Measurements from ENCODE around the gene ARHGAP15. TPM values are rescaled to one million over a fixed set of nuclear protein-coding genes. Genes with fewer than 3 reads are reported as not detected.

The ARHGAP15 gene
- total and polyA plus RNA-seq, 2 donors from 2014 or later = 5.7 to 23.1 TPM

DNA sequence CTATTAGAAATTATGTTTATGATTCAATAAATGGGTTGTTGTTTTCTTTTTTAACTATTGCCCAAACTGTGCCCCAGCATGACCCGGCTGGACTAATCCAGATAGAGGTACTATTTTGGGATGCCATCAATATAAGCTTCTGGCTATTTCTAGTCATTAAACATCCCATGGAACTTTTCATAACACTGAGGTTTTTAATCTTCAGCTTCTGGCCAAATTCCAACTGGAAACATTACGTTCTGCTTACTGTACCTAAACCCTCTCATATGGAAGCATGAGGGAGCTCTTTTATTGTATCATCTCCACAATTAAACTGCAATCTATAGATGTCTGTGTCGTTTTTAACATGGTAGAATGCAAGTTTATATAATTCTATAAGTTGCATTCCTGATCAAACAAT lies 674.7 kb downstream of the ARHGAP15 start:
- intact Hi-C loops (cut with DNase I) = no loop called here
- H3K27ac ChIP-seq (ENCODE audit: low read depth in 2 of 2, low read length in 2 of 2) = no peak overlapping the region
- no peaks in the 10 kb centered on the region for H3K27me3 ChIP-seq (ENCODE audit: control insufficient read depth, insufficient read depth, low read length)
- no peak overlapping the region for H3K4me3 ChIP-seq (ENCODE audit: low read length in 3 of 3)
- FAIRE-seq (no peak), DNase-seq (no peak)
- TF ChIP-seq, protein P1, sequence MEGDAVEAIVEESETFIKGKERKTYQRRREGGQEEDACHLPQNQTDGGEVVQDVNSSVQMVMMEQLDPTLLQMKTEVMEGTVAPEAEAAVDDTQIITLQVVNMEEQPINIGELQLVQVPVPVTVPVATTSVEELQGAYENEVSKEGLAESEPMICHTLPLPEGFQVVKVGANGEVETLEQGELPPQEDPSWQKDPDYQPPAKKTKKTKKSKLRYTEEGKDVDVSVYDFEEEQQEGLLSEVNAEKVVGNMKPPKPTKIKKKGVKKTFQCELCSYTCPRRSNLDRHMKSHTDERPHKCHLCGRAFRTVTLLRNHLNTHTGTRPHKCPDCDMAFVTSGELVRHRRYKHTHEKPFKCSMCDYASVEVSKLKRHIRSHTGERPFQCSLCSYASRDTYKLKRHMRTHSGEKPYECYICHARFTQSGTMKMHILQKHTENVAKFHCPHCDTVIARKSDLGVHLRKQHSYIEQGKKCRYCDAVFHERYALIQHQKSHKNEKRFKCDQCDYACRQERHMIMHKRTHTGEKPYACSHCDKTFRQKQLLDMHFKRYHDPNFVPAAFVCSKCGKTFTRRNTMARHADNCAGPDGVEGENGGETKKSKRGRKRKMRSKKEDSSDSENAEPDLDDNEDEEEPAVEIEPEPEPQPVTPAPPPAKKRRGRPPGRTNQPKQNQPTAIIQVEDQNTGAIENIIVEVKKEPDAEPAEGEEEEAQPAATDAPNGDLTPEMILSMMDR (IDR thresholded peaks at IDR 0.05; ENCODE audit: borderline replicate concordance, extremely low read depth, insufficient read depth) = no peak
- H3K4me1 ChIP-seq (ENCODE audit: control insufficient read depth in 2 of 3, insufficient read depth in 2 of 3, low read depth in 1 of 3, low read length in 3 of 3) = no peaks in the 10 kb centered on the region
- H3K9me3 ChIP-seq (ENCODE audit: control insufficient read depth in 2 of 3, insufficient read depth in 1 of 3, low read length in 3 of 3) = no peaks in the 10 kb centered on the region
- H3K9ac ChIP-seq (ENCODE audit: low read length in 3 of 3) = no peak overlapping the region
- no peaks in the 10 kb centered on the region for H3K36me3 ChIP-seq (ENCODE audit: control insufficient read depth in 2 of 3, insufficient read depth in 3 of 3, low read length in 3 of 3)

GRCh38 chr2:143805666-143806065 lies 676.4 kb downstream of the ARHGAP15 start:
- Histone ChIP-seq H3K9me3 (ENCODE audit: control insufficient read depth in 2 of 3, insufficient read depth in 1 of 3, low read length in 3 of 3) (no peaks in the 10 kb centered on the region), H3K4me1 (ENCODE audit: control insufficient read depth in 2 of 3, insufficient read depth in 2 of 3, low read depth in 1 of 3, low read length in 3 of 3) (no peaks in the 10 kb centered on the region), H3K36me3 (ENCODE audit: control insufficient read depth in 2 of 3, insufficient read depth in 3 of 3, low read length in 3 of 3) (no peaks in the 10 kb centered on the region), H3K27me3 (ENCODE audit: control insufficient read depth, insufficient read depth, low read length) (no peaks in the 10 kb centered on the region), H3K27ac (ENCODE audit: low read depth in 2 of 2, low read length in 2 of 2) (no peak overlapping the region), H3K4me3 (ENCODE audit: low read length in 3 of 3) (no peak overlapping the region), H3K9ac (ENCODE audit: low read length in 3 of 3) (no peak overlapping the region)
- intact Hi-C loops (cut with DNase I) = no loop called here
- TF ChIP-seq, protein P1 (IDR thresholded peaks at IDR 0.05; ENCODE audit: borderline replicate concordance, extremely low read depth, insufficient read depth) = no peak
- DNase-seq (no peak), FAIRE-seq (no peak)

- no peak overlapping the region for H3K9ac ChIP-seq (ENCODE audit: low read length in 3 of 3)
- intact Hi-C loops (cut with DNase I) = no loop called here
- FAIRE-seq = no peak
- no peaks in the 10 kb centered on the region for H3K4me1 ChIP-seq (ENCODE audit: control insufficient read depth in 2 of 3, insufficient read depth in 2 of 3, low read depth in 1 of 3, low read length in 3 of 3)
- H3K36me3 ChIP-seq (ENCODE audit: control insufficient read depth in 2 of 3, insufficient read depth in 3 of 3, low read length in 3 of 3) = no peaks in the 10 kb centered on the region
- no peaks in the 10 kb centered on the region for H3K27me3 ChIP-seq (ENCODE audit: control insufficient read depth, insufficient read depth, low read length)
- H3K4me3 ChIP-seq (ENCODE audit: low read length in 3 of 3) = no peak overlapping the region
- no peaks in the 10 kb centered on the region for H3K9me3 ChIP-seq (ENCODE audit: control insufficient read depth in 2 of 3, insufficient read depth in 1 of 3, low read length in 3 of 3)
- no peak overlapping the region for H3K27ac ChIP-seq (ENCODE audit: low read depth in 2 of 2, low read length in 2 of 2)
- DNase-seq = no peak
- TF ChIP-seq, protein P1 (IDR thresholded peaks at IDR 0.05; ENCODE audit: borderline replicate concordance, extremely low read depth, insufficient read depth) = no peak
These were observed 678.0 kb downstream of the ARHGAP15 start for GRCh38 chr2:143807192-143807591.

- Histone ChIP-seq H3K27me3 (ENCODE audit: control insufficient read depth, insufficient read depth, low read length) (no peaks in the 10 kb centered on the region), H3K4me1 (ENCODE audit: control insufficient read depth in 2 of 3, insufficient read depth in 2 of 3, low read depth in 1 of 3, low read length in 3 of 3) (no peaks in the 10 kb centered on the region), H3K27ac (ENCODE audit: low read depth in 2 of 2, low read length in 2 of 2) (no peak overlapping the region), H3K36me3 (ENCODE audit: control insufficient read depth in 2 of 3, insufficient read depth in 3 of 3, low read length in 3 of 3) (no peaks in the 10 kb centered on the region), H3K9me3 (ENCODE audit: control insufficient read depth in 2 of 3, insufficient read depth in 1 of 3, low read length in 3 of 3) (no peaks in the 10 kb centered on the region), H3K9ac (ENCODE audit: low read length in 3 of 3) (no peak overlapping the region), H3K4me3 (ENCODE audit: low read length in 3 of 3) (no peak overlapping the region)
- TF ChIP-seq, protein P1 (IDR thresholded peaks at IDR 0.05; ENCODE audit: borderline replicate concordance, extremely low read depth, insufficient read depth) = no peak
- DNase-seq (no peak), FAIRE-seq (no peak)
- intact Hi-C loops (cut with DNase I) = no loop called here
These were observed 678.5 kb downstream of the ARHGAP15 start for GRCh38 chr2:143807671-143808070.

Measured in kidney (tissue), 14 donors.